Dedifferentiated amniotic fluid mesenchymal stem cell (primary cell): Measurements from ENCODE around the gene KIRREL1.

ENCODE experiments used
- DNase-seq: peaks from one replicate; pipeline ENCODE4 v3.0.0-alpha.2; 2016; ENCODE audit errors: extremely low spot score

The KIRREL1 gene

DNA sequence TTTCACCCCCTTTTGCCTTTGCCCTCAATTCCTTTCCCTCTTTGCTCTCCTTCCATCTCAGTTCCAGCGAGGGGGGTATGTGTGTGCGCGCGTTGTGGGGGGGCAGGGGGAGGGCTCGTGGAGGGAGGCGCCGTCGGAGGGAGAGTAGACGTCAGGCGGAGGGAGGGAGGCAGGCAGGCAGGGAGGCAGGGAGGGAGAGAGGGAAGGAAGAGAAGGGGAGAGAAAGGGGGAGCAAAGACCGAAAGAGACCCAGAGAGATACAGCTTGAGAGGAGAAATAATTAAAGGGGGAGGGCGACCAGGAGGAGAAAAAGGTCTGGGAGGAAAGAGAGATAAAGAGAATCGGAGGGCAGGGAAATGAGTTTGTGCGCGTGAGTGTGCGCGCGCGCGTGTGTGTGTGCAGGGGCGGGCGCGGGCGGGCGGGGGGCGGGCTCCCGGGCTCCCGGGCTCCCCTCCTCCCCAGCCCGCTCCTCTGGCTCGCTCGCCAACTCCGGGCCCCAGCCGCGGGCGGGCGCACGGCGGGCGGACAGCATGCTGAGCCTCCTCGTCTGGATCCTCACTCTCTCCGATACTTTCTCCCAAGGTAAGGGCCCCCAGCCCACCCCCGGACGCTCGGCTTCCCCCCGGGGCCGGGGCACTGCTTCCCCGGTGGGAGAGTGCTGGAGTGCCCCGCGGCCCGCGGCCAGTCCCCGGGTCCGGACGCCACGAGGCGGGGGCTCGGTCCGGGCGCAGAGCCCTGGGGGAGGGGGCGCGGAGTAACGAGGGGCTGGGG, at the start of gene KIRREL1:
TSS of gene KIRREL1 (plus strand) at position 499 of the 771 bp plus-strand sequence. CDS start at position 531, 32 bp downstream.
- DNase-seq = peak; percentile 39

DNA sequence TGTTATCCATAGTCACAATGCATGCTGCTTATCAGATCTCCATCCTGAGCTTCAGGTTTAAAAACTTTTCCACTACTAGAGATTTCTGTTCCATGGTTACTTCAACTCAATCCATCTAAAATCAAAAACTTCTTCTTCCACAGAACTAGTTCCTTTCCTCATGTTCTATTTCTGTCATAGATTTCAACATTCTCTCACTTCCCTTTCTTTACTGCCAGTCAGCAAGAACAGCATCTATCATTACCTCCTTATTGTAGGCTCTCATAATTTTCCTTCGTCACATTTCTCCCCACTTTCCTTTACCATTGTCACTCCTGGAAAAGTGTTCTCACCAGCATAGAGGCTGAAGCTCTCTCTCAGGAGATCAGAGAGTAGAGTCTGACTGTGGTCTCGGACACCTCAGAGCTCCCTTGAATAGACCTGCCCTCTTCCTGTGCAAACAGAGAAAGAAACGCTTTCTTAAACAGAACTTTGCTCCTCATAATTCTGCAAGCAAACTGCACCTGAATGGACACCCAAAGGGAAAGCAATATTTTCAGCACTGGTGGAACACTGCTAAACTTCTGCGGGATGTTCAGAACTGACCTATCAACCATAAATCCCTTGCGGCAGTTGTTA, 48.7 kb upstream of the KIRREL1 start:
- no peak for DNase-seq

DNA sequence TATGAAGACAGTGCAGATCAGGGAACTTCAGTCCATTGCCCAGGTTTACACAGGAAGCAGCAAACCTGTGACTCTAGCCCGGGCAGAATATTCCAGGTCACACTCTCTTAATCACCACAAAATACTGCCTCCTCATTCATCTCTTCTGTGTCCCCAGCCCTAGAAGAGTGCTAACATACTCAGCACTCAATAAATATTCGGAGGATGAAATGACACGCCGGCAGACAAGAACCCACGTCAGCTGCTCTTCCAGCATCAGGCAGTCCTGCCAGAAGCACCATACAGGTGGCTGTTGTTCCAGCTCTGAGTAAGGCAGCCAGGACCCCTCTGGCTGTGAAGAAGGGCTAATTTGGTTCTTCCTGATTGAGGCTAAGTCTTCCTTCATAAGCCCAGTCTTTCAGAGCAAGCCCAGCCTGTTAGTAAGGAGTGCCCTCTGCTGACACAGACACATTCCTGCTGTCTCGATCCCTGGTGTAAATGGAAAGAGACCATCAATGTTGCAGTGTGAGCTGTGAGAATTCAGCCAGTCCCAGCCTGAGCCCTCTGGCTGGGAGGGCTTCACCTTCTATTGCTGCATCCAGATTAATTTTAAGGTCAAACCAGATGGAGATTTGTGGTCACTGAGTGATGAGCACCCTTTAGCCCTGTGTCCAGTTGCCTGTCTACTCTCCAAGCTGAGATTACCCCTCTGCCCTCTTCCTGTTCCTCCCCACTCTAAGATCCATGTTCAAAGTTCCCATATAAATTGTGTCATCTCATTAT, 45.0 kb upstream of the KIRREL1 start:
- no peak for DNase-seq

DNA sequence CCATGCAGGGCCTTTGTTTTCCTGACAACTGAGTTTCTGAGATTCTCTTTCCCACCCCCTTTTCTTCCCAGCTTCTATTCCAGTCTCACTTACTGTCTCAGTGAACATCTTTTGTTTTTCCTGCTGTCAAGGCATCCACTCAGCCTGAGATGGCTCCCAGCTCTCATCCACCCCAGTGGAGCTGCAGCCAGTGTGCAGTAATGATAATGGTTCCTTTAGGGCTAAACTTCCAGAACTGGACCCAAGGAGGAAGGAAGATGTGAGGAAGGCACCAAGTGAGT, 44.4 kb upstream of the KIRREL1 start:
- DNase-seq = no peak

DNA sequence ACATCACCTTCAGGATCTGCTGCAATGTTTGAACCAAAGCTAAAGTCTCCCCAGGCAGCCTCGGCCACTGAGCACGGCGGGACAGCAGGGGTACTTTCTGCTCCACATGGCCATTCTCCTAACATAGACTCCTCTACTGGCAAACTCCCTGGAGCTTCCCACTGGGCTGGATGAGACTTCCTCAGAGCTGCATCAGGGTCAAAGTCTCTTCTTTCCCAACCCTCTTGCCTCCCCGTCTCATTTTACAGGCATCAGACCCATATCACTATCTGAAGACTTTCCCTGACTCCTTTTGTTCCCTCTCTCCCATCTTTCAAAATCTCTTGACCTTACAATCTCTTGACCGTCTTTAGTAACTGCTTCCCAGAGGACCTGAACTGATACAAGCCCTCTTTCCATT, 42.2 kb upstream of the KIRREL1 start:
- no peak for DNase-seq

DNA sequence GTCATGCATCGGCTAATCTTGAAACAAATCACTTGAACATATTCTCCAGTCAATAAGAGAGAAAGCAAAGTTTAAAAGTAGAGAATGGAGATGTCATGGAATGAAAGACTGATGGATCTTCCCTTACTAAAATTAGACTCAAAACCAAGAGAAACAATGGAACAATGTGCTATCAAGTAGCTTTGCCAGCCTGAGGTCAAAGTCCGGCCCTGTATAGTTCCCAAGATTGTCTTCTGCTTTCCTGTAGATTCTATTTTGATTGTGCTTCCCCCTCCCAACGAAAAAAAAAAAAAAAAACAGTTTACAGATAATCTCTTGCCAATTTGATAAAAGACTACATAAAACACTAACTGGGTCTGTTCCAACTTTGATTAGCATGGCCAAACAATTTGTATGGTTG, 40.8 kb upstream of the KIRREL1 start:
- no peak for DNase-seq

DNA sequence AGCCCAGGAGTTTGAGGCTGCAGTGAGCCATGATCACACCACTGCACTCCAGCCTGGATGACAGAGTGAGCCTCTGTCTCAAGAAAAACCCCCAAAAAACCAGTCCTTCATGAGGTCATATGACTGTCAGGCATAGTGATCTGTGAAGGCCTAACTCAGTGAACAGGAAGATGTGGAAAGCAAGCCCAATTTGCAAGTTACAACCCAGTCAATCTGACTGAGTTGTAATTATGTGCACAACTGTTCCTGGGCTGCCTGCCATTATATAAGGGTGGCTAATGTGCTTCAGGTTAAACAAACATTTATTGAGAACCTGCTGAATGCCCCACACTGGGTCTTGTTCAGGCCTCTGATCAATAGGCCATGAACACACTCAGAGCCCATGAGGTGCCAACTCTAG, 38.2 kb upstream of the KIRREL1 start:
- no peak for DNase-seq

DNA sequence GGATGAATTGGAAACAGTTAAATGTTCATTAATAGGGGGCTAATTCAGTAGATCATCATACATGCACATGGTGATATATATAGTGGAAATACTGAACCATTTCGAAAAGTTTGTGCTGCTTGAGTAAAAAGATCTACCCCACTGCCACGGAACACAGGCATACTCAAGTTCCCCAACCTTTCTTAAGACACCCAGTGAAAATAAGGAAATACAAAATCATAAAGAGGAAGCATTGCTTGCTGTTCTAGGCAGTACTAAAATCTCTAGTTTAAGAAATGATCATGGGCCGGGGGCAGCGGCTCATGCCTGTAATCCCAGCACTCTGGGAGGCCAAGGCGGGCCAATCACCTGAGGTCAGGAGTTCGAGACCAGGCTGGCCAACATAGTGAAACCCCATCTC, 37.6 kb upstream of the KIRREL1 start:
- DNase-seq = no peak

DNA sequence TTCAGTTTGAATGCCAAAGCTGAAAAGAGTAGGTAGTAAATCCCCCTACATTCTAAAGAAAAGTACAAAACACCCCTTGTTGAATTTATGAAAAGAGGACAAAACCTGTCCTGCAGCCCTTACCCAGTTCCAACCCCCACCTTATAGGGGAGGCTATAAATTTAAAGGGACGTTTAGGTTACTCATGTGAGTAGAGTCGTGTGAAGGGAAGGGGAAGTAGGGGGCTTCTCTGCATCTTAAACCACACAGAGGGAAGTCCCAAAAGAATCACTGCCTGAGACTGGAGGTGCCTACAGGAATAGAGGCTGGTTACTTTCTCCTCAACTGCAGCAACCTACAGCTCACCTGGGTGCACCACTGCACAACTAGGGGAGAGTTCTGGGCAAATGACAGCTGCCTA, 36.7 kb upstream of the KIRREL1 start:
- DNase-seq = no peak

DNA sequence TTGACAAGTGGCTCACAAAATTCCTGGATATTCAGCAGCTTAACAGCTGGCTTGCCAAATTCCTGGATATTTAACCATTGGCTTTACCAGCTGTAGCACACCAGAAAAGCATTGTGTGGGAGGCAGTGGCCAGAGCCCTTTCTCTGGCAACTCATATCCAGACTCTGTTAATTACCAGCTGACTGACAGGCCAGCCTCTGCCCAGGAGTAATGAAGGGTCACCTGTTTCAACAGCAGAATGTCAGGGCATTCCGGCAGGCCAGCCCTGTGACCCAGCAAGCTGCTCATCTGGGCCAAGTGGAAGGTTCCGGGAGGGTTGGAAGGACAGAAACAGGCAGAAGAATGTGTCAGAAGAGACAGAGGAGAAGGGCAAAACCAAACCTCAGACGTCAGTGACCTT, 35.2 kb upstream of the KIRREL1 start:
- DNase-seq = no peak

DNA sequence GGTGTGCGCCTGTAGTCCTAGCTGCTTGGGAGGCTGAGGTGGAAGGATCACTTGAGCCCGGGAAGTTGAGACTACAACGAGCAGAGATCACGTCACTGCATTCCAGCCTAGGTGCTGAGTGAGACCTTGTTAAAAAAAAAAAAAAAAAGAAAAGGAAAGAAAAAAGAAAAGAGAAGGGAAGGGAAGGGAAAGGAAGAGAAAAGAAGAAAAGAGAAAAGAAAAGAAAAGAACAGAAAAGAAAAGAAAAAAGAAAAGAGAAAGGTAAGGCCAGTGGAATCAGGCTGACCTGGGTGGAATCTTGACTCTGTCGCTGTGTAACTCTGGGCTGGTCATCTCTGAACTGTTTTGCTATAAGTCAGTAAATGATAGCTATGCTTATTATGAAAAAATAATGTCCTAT, 33.7 kb upstream of the KIRREL1 start:
- no peak for DNase-seq

DNA sequence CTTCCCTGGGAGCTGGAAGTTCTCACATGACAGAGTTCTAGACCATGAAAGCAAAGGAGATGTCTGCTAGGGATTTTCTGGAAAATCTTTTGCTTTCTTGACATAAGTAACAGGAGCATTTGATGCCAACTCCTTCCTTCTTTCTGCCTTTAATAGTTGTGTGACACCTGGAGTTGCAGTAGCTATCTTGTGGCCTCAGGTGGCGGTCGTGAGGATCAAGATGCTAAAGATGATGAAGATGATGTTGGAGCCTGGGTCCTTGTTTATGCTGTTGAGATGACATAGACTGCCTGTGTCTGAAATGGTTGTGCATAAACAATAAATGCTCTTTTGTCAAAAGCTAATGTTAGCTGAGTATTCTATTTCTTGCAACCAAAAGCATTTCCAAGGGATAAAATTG, 32.7 kb upstream of the KIRREL1 start:
- no peak for DNase-seq

DNA sequence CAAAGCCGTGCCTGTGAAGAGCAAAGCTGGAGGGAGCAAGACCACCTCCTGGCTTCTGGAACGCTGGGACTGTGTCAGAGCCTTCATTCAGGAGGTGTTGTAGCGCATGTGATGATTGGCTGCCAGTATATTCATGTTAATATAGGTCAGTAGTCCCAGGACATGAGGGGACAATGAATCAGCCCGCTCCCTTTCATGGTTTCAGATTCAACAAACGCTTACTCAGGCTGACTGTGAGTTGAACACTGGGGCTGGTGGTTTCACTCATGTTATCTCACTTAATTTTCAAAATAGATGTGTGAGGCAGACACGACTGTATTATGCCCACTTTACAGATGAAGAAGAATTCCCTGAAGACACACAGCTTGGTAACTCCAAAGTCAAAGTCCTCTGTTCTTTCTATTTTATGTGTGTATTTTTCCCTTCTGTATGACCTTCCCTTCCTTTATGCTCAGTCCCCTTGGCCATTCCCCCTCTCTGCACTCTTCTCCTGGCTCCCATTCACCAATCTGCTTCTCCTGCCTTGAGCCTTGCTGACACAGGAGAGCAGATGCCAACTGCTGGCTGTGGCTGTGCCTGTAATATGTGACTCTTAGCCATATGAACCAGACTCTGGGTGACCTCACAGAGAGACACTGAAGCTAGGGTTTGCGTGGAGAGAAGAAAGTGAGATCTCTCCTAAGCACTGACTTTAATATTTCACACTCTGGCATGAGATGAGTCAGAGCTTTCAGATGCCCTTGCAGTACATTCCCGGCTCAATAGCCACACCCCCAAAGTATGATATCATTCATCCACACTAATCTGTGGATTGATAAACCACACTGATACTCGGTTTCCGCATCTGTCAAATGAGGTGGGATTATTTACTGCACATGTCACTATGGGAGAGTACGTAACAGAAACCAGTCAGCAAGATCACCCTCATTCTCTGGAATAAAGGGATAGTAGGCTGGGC, 31.4 kb upstream of the KIRREL1 start:
- peak; percentile 27 for DNase-seq

DNA sequence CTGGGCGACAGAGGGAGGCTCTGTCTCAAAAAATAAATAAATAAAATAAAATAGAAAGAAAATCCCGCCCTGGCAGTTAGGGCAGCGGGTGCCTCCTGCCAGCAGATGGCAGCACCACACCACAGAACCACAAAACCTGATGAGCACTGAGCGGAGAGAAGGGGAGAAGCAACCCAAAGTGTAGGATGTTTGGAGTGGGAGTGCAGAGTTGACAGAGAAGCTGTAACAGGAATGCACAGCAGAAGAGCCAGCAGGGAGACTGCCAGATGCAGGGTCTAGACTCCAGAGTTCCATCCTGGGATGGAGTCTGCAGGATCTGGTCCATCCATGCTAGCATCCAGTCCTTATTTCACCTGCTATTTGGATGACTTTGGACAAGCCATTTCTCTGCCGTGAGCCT, 29.7 kb upstream of the KIRREL1 start:
- peak; percentile 61 for DNase-seq

DNA sequence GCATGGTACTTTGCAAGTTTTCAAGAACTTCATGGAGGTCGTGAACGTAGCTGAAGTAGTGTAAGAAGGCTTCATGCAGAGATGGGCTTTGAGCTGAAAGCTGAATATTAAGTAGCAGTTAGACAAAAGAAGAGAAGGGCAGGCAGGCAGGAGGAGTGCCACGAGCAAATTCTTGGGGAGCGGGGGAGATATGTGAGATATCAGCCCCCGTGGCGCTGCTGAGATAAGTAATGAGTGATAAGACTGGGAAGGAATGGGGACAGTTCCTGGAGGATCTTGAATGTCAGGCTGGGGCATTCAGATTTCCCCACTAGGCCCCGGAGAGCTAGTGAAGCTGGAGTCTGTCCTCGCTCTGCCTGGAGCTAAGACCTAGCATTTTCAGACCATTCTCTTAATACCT, 27.9 kb upstream of the KIRREL1 start:
- no peak for DNase-seq

DNA sequence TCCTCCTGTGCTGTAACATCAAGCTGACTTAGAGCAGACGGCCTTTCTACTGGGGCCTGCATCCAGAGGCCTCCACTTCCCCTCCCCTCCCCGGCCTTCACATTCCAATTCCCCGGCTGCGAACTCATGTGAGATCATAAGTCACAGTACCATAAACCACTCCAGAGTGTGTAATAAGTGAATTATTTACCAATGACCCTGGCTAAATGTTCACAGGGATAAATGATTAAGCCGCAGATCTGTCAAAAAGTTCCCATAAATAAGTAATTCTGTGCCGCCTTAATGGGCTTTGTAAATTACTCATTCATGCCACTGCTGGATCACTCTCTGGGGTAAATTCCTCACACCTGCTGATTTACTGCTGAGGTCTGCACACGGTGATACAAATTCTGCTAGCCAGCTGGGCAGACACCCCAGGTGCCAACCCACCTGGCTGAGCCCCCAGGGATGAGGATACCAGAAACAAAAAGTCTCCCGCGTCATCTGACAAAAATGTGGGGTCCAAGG, 27.4 kb upstream of the KIRREL1 start:
- no peak for DNase-seq

DNA sequence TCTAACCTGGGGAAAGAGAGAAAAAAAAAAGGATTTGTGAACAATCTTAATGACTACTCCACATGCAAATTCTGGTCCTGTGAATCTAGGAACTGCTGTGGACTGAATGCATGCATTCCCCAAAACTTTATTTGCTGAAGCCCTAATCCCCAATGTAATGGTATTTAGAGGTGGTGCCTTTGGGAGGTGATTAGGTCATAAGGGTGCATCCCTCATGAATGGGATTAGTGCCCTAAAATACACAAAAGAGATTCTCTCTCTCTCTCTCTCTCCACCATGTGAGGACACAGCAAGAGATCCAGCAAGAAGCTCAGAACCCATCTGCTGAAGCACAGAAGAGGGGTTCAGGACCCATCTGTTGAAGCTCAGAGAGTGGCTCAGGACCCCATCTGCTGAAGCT, 26.2 kb upstream of the KIRREL1 start:
- DNase-seq = no peak

DNA sequence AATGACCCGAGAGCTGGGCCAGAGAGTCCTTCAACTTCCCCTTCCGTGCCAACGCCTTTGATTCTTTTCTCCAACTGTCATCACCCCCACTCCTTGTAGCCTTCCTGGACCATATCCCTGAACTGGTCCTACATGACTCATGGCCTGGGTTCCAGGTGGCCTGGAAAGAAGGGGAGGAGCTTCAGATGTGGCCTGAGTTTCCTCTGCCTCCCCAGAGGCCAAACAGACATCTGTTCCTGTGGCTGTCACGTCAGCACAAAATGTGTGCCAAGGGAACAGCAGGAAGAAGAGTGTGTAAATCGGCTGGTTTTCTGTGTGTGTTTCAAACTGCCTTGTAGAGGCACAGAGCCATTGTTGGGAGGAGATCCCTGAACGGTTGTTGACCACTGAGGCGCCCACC, 24.9 kb upstream of the KIRREL1 start:
- no peak for DNase-seq

DNA sequence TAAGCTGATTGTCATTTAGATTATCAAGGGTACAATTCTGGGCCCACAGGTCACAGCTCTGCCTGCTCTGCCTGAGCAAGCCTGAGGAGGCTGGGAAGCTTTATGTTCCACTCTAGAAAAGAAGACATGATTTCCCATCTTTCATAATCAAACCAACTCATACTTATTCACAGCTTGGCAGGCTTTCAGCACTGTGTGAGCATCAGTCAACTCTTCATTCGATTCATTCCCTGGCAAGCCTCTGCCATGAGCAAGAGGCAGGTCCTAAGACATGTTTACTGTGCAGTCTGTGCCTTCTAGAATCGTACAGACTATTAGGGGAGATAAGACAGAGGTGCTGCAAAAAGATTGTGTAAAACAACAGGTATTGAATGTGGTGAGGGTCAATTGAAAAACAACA, 24.5 kb upstream of the KIRREL1 start:
- DNase-seq = peak; percentile 60

DNA sequence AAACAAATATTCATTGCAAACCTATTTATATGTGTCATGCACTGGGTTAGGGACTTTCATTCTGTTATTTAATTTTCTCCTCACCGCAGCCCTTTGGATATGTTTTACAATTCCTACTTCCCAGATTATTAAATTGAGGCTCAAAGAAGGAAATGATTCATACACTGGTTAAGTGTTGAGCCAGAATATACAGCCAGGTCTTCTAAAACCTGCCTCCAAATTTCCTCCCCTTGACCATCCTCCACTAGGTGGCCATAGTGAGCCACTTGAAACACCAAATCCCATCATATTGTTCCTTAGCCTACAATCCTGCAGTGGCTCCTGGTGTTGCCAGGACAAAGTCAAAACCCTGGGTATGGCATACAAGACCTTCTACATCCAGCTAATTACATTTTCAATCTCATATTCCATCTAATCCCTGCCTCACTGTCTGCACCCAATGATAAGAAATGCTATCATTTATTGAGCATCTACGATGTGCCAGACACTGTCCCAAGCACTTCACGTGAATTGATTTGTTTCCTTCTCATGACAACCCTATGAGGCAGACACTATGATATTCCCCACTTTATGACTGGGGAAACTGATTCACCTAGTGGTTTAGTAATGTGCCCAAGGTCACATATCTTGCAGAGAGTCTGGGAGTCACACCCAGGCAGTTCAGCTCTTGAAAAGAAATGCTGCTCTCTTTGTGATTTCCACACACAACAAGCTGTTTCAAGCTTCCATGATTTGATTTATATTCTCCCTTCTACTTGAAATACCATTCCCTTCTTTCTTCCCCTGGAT, 23.6 kb upstream of the KIRREL1 start:
- DNase-seq = peak; percentile 65

DNA sequence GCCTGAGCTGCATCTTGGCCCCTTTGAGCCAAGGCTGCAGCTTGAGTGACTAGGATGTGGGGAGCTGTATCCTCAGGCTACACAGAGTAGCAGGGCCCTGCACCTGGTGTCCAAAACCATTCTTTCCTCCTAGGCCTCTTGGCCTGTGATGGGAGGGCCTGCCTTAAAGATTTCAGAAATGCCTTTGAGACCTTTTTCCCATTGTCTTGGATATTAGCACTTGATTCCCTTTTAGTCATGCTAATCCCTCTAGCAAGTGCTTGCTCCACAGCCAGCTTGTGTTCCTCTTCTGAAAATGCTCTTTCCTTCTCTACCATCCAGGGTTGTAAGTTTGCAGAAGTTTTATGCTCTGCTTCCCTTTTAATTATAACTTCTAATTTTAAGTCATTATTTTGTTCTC, 21.7 kb upstream of the KIRREL1 start:
- DNase-seq = no peak
